GM23338 (cell line): Measurements from ENCODE around the gene SPOPL. TPM values are rescaled to one million over a fixed set of nuclear protein-coding genes. Genes with fewer than 3 reads are reported as not detected.

Source experiments
- ATAC-seq: fragments of 200-7000 bp; cut with Tn5 transposase; 3 replicates; pipeline ENCODE4 v1.9.1; 2020
- DNase-seq: peaks from one replicate; pipeline ENCODE4 v3.0.0-alpha.2; 2015; ENCODE audit warnings: low spot score
- H2AFZ ChIP-seq: fragments of 200-600 bp; sonication (generic); 2 replicates; pipeline ENCODE4 v1.8.0; 2016; ENCODE audit warnings: antibody characterized with exemption, mild to moderate bottlenecking, moderate library complexity
- H3F3A ChIP-seq: fragments of 200-600 bp; sonication (generic); replicated peaks from 2 replicates; pipeline ENCODE4 v1.8.0; 2017; ENCODE audit warnings: antibody characterized with exemption, mixed run types, low read depth
- H3K27ac ChIP-seq: fragments of 200-600 bp; sonication (generic); 2 replicates; pipeline ENCODE4 v1.6.1; 2016; ENCODE audit warnings: low read depth
- H3K27me3 ChIP-seq: fragments of 200-600 bp; sonication (generic); 2 replicates; pipeline ENCODE4 v1.8.0; 2016; ENCODE audit warnings: mild to moderate bottlenecking, mixed run types, moderate library complexity; ENCODE audit not compliant: insufficient read depth
- H3K36me3 ChIP-seq: fragments of 200-600 bp; sonication (generic); 2 replicates; pipeline ENCODE4 v1.8.0; 2016; ENCODE audit warnings: mild to moderate bottlenecking; ENCODE audit not compliant: insufficient read depth
- H3K4me1 ChIP-seq: fragments of 200-600 bp; sonication (generic); 2 replicates; pipeline ENCODE4 v1.8.0; 2016; ENCODE audit warnings: mild to moderate bottlenecking, moderate library complexity; ENCODE audit not compliant: insufficient read depth
- H3K4me2 ChIP-seq: fragments of 200-600 bp; sonication (generic); 2 replicates; pipeline ENCODE4 v1.7.1; 2017; ENCODE audit warnings: mixed run types
- H3K4me3 ChIP-seq: fragments of 200-600 bp; sonication (generic); 2 replicates; pipeline ENCODE4 v1.6.1; 2016; ENCODE audit warnings: mixed run types
- H3K79me2 ChIP-seq: fragments of 200-600 bp; sonication (generic); replicated peaks from 2 replicates; pipeline ENCODE4 v1.8.0; 2017; ENCODE audit warnings: mild to moderate bottlenecking; ENCODE audit not compliant: insufficient read depth
- H3K9me2 ChIP-seq: fragments of 200-600 bp; sonication (generic); 2 replicates; pipeline ENCODE4 v1.8.0; 2017; ENCODE audit not compliant: insufficient read depth
- H4K20me1 ChIP-seq: fragments of 200-600 bp; sonication (generic); replicated peaks from 2 replicates; pipeline ENCODE4 v1.8.0; 2017; ENCODE audit warnings: mild to moderate bottlenecking; ENCODE audit not compliant: insufficient read depth
- H3K27ac Mint-ChIP-seq: 2 replicates; pipeline ENCODE4 v1.8.0; 2020; ENCODE audit warnings: inconsistent platforms, mild to moderate bottlenecking, moderate library complexity, mixed read lengths
- H3K27me3 Mint-ChIP-seq: 3 replicates; pipeline ENCODE4 v1.8.0; 2022; ENCODE audit warnings: low read depth, mild to moderate bottlenecking, moderate library complexity, mixed read lengths, inconsistent platforms; ENCODE audit not compliant: insufficient read depth, poor library complexity
- H3K36me3 Mint-ChIP-seq: 3 replicates; pipeline ENCODE4 v1.8.0; 2021; ENCODE audit warnings: low read depth, mild to moderate bottlenecking, inconsistent platforms, moderate library complexity, mixed read lengths
- H3K4me1 Mint-ChIP-seq: 3 replicates; pipeline ENCODE4 v1.8.0; 2020; ENCODE audit warnings: mild to moderate bottlenecking, inconsistent platforms, mixed read lengths
- H3K4me3 Mint-ChIP-seq: 3 replicates; pipeline ENCODE4 v1.8.0; 2021; ENCODE audit warnings: moderate library complexity, mild to moderate bottlenecking, inconsistent platforms, mixed read lengths
- H3K9me3 Mint-ChIP-seq: 3 replicates; pipeline ENCODE4 v1.8.0; 2020; ENCODE audit warnings: moderate library complexity, mild to moderate bottlenecking, inconsistent platforms, mixed read lengths
- CREB1 ChIP-seq: fragments of 250-450 bp; sonication (Bioruptor Pico); IDR thresholded peaks from 2 replicates; pipeline ENCODE4 v1.5.0; 2020; ENCODE audit warnings: low read depth, mild to moderate bottlenecking, moderate library complexity
- EZH2 ChIP-seq: fragments of 200-600 bp; sonication (generic); IDR thresholded peaks from one replicate; pipeline ENCODE4 v1.8.0; 2017; ENCODE audit warnings: antibody characterized with exemption, mild to moderate bottlenecking, low read depth; ENCODE audit not compliant: unreplicated experiment
- EZH2phosphoT487 ChIP-seq: fragments of 200-600 bp; sonication (generic); IDR thresholded peaks from one replicate; pipeline ENCODE4 v1.8.1; 2018; ENCODE audit warnings: antibody characterized with exemption; ENCODE audit not compliant: unreplicated experiment
- JUNB ChIP-seq: IDR thresholded peaks from one replicate; pipeline ENCODE4 v1.6.1; 2016; ENCODE audit warnings: antibody characterized with exemption; ENCODE audit not compliant: unreplicated experiment
- NANOG ChIP-seq: IDR thresholded peaks from 2 replicates; pipeline ENCODE4 v1.6.1; 2016; ENCODE audit warnings: antibody characterized with exemption, borderline replicate concordance
- POLR2AphosphoS5 ChIP-seq: IDR thresholded peaks from 2 replicates; pipeline ENCODE4 v1.6.1; 2016; ENCODE audit warnings: antibody characterized with exemption, low read depth
- ZNF331 ChIP-seq: fragments of 250-450 bp; sonication (Bioruptor Pico); IDR thresholded peaks from 2 replicates; pipeline ENCODE4 v1.5.0; 2020; ENCODE audit warnings: low read depth, mild to moderate bottlenecking, moderate library complexity
- polyA plus RNA-seq: library from polyadenylated mRNA; unstranded; fragments of >200 nt; fragmentation: Nextera tagmentation; extraction: Ambion mirVana; gene quantifications from 2 replicates; pipeline ENCODE4 v1.2.1, GENCODE V29; 2016
- total RNA-seq: library from RNA; depleted of rRNA; stranded (reverse); fragments of >200 nt; shearing (Covaris generic); gene quantifications from 2 replicates; pipeline ENCODE4 v1.2.3, GENCODE V29; 2014
- TF ChIP-seq, protein P1 (sequence below): IDR thresholded peaks from one replicate; pipeline ENCODE4 v1.6.1; 2018; ENCODE audit warnings: antibody characterized with exemption; ENCODE audit not compliant: unreplicated experiment
- TF ChIP-seq, protein P2 (sequence below), 2 experiments: fragments of 200-600 bp in 1 of 2; sonication (generic) in 1 of 2; conservative IDR thresholded peaks; 2 replicates each; pipeline versions ENCODE4 v1.5.1 to v1.6.1; 2016 to 2017; ENCODE audit warnings: antibody characterized with exemption in 2 of 2, low read depth in 2 of 2, mild to moderate bottlenecking in 2 of 2, moderate library complexity in 1 of 2

SPOPL gene
- total and polyA plus RNA-seq, 2 experiments from 2014 or later, result 4.5 to 15.4 TPM

DNA sequence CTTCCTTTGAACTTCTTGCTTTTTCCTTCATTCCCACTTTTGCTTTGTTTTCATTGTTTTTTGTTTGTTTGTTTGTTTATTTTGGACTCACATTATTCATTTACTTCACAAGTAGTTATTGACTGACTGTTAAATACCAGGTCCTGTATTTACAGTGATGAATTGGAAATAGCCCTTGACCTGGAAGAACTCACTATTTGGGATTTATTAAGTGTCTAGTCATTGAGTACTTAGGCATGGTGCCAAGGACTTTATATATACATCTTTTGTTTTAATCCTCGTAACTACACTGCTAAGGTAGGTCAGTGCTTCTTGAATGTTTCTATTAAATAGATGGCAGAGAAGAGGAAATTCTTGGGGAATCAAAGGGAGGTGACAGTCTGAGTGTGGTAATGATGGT is 11.1 kb downstream of the SPOPL start (continued):
- TF ChIP-seq, protein P1, sequence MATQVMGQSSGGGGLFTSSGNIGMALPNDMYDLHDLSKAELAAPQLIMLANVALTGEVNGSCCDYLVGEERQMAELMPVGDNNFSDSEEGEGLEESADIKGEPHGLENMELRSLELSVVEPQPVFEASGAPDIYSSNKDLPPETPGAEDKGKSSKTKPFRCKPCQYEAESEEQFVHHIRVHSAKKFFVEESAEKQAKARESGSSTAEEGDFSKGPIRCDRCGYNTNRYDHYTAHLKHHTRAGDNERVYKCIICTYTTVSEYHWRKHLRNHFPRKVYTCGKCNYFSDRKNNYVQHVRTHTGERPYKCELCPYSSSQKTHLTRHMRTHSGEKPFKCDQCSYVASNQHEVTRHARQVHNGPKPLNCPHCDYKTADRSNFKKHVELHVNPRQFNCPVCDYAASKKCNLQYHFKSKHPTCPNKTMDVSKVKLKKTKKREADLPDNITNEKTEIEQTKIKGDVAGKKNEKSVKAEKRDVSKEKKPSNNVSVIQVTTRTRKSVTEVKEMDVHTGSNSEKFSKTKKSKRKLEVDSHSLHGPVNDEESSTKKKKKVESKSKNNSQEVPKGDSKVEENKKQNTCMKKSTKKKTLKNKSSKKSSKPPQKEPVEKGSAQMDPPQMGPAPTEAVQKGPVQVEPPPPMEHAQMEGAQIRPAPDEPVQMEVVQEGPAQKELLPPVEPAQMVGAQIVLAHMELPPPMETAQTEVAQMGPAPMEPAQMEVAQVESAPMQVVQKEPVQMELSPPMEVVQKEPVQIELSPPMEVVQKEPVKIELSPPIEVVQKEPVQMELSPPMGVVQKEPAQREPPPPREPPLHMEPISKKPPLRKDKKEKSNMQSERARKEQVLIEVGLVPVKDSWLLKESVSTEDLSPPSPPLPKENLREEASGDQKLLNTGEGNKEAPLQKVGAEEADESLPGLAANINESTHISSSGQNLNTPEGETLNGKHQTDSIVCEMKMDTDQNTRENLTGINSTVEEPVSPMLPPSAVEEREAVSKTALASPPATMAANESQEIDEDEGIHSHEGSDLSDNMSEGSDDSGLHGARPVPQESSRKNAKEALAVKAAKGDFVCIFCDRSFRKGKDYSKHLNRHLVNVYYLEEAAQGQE, result no peak
- no peak for TF ChIP-seq EZH2phosphoT487
- no peak for TF ChIP-seq NANOG
- TF ChIP-seq, protein P2, sequence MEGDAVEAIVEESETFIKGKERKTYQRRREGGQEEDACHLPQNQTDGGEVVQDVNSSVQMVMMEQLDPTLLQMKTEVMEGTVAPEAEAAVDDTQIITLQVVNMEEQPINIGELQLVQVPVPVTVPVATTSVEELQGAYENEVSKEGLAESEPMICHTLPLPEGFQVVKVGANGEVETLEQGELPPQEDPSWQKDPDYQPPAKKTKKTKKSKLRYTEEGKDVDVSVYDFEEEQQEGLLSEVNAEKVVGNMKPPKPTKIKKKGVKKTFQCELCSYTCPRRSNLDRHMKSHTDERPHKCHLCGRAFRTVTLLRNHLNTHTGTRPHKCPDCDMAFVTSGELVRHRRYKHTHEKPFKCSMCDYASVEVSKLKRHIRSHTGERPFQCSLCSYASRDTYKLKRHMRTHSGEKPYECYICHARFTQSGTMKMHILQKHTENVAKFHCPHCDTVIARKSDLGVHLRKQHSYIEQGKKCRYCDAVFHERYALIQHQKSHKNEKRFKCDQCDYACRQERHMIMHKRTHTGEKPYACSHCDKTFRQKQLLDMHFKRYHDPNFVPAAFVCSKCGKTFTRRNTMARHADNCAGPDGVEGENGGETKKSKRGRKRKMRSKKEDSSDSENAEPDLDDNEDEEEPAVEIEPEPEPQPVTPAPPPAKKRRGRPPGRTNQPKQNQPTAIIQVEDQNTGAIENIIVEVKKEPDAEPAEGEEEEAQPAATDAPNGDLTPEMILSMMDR (conservative IDR thresholded peaks at IDR 0.05; ENCODE audit: low read depth in 2 of 2), result no peak
- no peak for TF ChIP-seq POLR2AphosphoS5

DNA sequence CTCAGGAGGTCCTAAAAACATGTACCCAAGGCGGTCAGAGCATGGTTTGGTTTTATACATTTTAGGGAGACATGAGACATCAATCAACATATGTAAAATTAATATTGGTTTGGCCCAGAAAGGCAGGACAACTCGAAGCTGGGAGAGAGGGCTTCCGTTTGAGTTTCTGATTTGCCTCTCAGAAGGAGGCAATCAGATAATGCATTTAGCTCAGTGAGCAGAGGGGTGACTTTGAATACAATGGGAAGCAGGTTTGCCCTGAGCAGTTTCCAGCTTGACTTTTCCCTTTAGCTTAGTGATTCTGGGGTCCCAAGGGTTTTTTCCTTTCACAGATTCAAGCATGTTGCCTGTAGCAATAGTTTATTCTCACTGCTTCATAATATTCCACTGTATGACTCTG is 12.6 kb downstream of the SPOPL start:
- Mint-ChIP-seq H3K27ac (no peak overlapping the region), H3K36me3 (peaks cover 5% of the 10 kb centered on the region; the same call in 2 of the 3 replicates), H3K27me3 (no peaks in the 10 kb centered on the region), H3K4me3 (no peak overlapping the region), H3K4me1 (peaks cover 34% of the 10 kb centered on the region), H3K9me3 (no peaks in the 10 kb centered on the region)
- Histone ChIP-seq H3K4me3 (no peak overlapping the region), H2AFZ (no peak overlapping the region), H3K36me3 (no peaks in the 10 kb centered on the region), H3K27ac (no peak overlapping the region), H3K4me1 (peaks cover 26% of the 10 kb centered on the region), H3K4me2 (no peak overlapping the region), H3K9me2 (no peaks in the 10 kb centered on the region), H3K79me2 (peaks cover 100% of the 10 kb centered on the region), H3F3A (no peaks in the 10 kb centered on the region), H3K27me3 (no peaks in the 10 kb centered on the region), H4K20me1 (peaks cover 18% of the 10 kb centered on the region; the same call in 1 of the 2 replicates)
- ATAC-seq (peak; percentile 41; the same call in 1 of the 3 replicates), DNase-seq (no peak)
- TF ChIP-seq JUNB, result no peak

DNA sequence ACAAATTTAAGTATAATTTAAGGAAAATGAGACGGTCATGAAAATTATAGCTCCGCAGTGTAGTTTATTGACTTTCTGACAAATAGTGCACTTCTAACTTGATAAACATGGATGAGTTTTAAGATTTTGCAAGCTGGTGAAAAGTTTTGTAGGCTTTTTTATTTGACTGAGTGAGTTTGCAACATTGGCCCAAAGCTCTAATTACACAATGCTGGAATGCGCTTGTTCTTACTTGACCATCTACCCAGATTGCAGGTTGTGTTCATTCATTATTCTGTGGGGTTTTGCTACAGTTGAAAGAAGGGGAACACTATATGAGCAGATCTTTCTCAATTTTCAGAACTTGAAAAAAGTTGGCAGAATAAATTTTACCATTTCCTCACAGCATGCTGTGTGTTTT is 13.5 kb downstream of the SPOPL start:
- Histone ChIP-seq H3K27me3 (no peaks in the 10 kb centered on the region), H3K36me3 (no peaks in the 10 kb centered on the region), H3K4me3 (no peak overlapping the region), H3F3A (no peaks in the 10 kb centered on the region), H3K9me2 (no peaks in the 10 kb centered on the region), H3K4me1 (peaks cover 23% of the 10 kb centered on the region), H3K27ac (no peak overlapping the region), H3K4me2 (no peak overlapping the region), H4K20me1 (peaks cover 18% of the 10 kb centered on the region; the same call in 1 of the 2 replicates), H2AFZ (no peak overlapping the region), H3K79me2 (peaks cover 100% of the 10 kb centered on the region)
- H3K4me3 Mint-ChIP-seq, result no peak overlapping the region
- H3K27me3 Mint-ChIP-seq, result no peaks in the 10 kb centered on the region
- H3K36me3 Mint-ChIP-seq, result peaks cover 5% of the 10 kb centered on the region; the same call in 2 of the 3 replicates
- H3K9me3 Mint-ChIP-seq, result no peaks in the 10 kb centered on the region
- DNase-seq, result no peak
- H3K27ac Mint-ChIP-seq, result peak overlapping the region; percentile 71
- ATAC-seq, result no peak
- H3K4me1 Mint-ChIP-seq, result peaks cover 29% of the 10 kb centered on the region
- TF ChIP-seq, protein P2 (conservative IDR thresholded peaks at IDR 0.05; ENCODE audit: low read depth in 2 of 2), result no peak
- TF ChIP-seq ZNF331 (CRISPR knock-in tag) (no peak), CREB1 (no peak), EZH2 (no peak), POLR2AphosphoS5 (no peak)
